A549 (cell line): ENCODE data around the gene MTMR6. TPM values are rescaled to one million over a fixed set of nuclear protein-coding genes. Genes with fewer than 3 reads are reported as not detected.
A peak's percentile ranks its signal among the peaks of the same experiment; 100 is the strongest.

ENCODE experiments used
- ATAC-seq, 2 experiments: fragments of 200-7000 bp in 1 of 2; fragments of >200 bp in 1 of 2; cut with Nextera tagmentation in 1 of 2; cut with Tn5 transposase in 1 of 2; 3 replicates each; pipeline versions ENCODE4 v1.8.0 to v1.9.1; 2018 to 2020; ENCODE audit warnings: mild to moderate bottlenecking in 1 of 2, moderate library complexity in 1 of 2
- CTCF ChIA-PET: fragments of 300-600 bp; sonication (Branson Sonifier 250); formaldehyde crosslinking; extraction: SDS; loops from one replicate; lab custom pipeline; 2021; ENCODE audit warnings: antibody characterized with exemption, inconsistent platforms; lab: Yijun Ruan, JAX
- POLR2A ChIA-PET: fragments of 350-600 bp; formaldehyde crosslinking; extraction: SDS; loops from one replicate; lab custom pipeline; 2021; ENCODE audit warnings: antibody characterized with exemption, inconsistent platforms; lab: Yijun Ruan, JAX
- DNase-seq, 2 experiments: peaks; one replicate each; pipeline versions ENCODE4 v3.0.0 to v3.0.0-alpha.2; 2011 to 2016; ENCODE audit warnings: low read depth in 1 of 2, low spot score in 1 of 2
- FAIRE-seq: peaks from 2 replicates; lab custom pipeline; 2011; peaks lifted over from hg19 to GRCh38; lab: Jason Lieb, UNC
- H3K27ac ChIP-seq, 2 experiments: fragments of >200 bp; sonication (Bioruptor Twin); formaldehyde crosslinking; 3 replicates each; pipeline ENCODE4 v1.5.1; 2016 to 2017
- H3K4me1 ChIP-seq: fragments of >200 bp; sonication (Bioruptor Twin); formaldehyde crosslinking; 3 replicates; pipeline ENCODE4 v1.6.1; 2016
- H3K4me2 ChIP-seq: fragments of >200 bp; sonication (Bioruptor Twin); formaldehyde crosslinking; 3 replicates; pipeline ENCODE4 v1.6.1; 2016
- H3K4me3 ChIP-seq: fragments of >200 bp; sonication (Bioruptor Twin); formaldehyde crosslinking; 3 replicates; pipeline ENCODE4 v1.5.1; 2016
- H3K9me3 ChIP-seq: fragments of >200 bp; sonication (Bioruptor Twin); formaldehyde crosslinking; 3 replicates; pipeline ENCODE4 v1.6.1; 2016
- CBX2 ChIP-seq: fragments of 200-600 bp; sonication (generic); IDR thresholded peaks from 2 replicates; pipeline ENCODE4 v1.6.1; 2016; ENCODE audit warnings: low read depth, mild to moderate bottlenecking, borderline replicate concordance
- CEBPB ChIP-seq, 2 experiments: fragments of >200 bp in 1 of 2; sonication (Bioruptor Twin) in 1 of 2; formaldehyde crosslinking in 1 of 2; IDR thresholded peaks; 2 replicates each; pipeline ENCODE4 v1.6.1; 2012 to 2016
- CHD4 ChIP-seq: fragments of 200-600 bp; sonication (generic); IDR thresholded peaks from 2 replicates; pipeline ENCODE4 v1.6.1; 2016; ENCODE audit warnings: antibody characterized with exemption, mild to moderate bottlenecking, borderline replicate concordance
- EHF ChIP-seq: fragments of 250-450 bp; sonication (Bioruptor Pico); IDR thresholded peaks from 2 replicates; pipeline ENCODE4 v1.5.0; 2020; ENCODE audit warnings: mild to moderate bottlenecking
- EP300 ChIP-seq, 2 experiments: fragments of >200 bp; sonication (Bioruptor Twin); formaldehyde crosslinking; IDR thresholded peaks; 2 replicates in 1 of 2; 3 replicates in 1 of 2; pipeline ENCODE4 v1.6.1; 2016 to 2017
- FOXS1 ChIP-seq: fragments of 250-450 bp; sonication (Bioruptor Pico); IDR thresholded peaks from 2 replicates; pipeline ENCODE4 v1.5.0; 2020; ENCODE audit warnings: mild to moderate bottlenecking, moderate library complexity
- HOXA7 ChIP-seq: fragments of 250-450 bp; sonication (Bioruptor Pico); IDR thresholded peaks from 2 replicates; pipeline ENCODE4 v1.5.0; 2020; ENCODE audit warnings: mild to moderate bottlenecking, moderate library complexity
- KDM5A ChIP-seq: fragments of 200-600 bp; sonication (generic); IDR thresholded peaks from 2 replicates; pipeline ENCODE4 v1.6.1; 2016; ENCODE audit warnings: antibody characterized with exemption, mild to moderate bottlenecking
- MAFK ChIP-seq: fragments of 450-650 bp; IDR thresholded peaks from 2 replicates; pipeline ENCODE4 v1.6.1; 2014; ENCODE audit not compliant: partially characterized antibody
- MAZ ChIP-seq: fragments of 150-350 bp; IDR thresholded peaks from 2 replicates; pipeline ENCODE4 v1.6.1; 2014; ENCODE audit warnings: antibody characterized with exemption, low read depth, low read length, borderline replicate concordance
- RAD21 ChIP-seq, 2 experiments: fragments of >200 bp in 1 of 2; sonication (Bioruptor Twin) in 1 of 2; formaldehyde crosslinking in 1 of 2; IDR thresholded peaks in 1 of 2; conservative IDR thresholded peaks in 1 of 2; 2 replicates in 1 of 2; 3 replicates in 1 of 2; pipeline ENCODE4 v1.6.1; 2012 to 2018; ENCODE audit warnings: inconsistent platforms in 1 of 2
- RCOR1 ChIP-seq: fragments of 150-350 bp; IDR thresholded peaks from 2 replicates; pipeline ENCODE4 v1.6.1; 2014; ENCODE audit warnings: antibody characterized with exemption, low read length, low read depth
- RFX5 ChIP-seq: fragments of 450-650 bp; IDR thresholded peaks from 2 replicates; pipeline ENCODE4 v1.7.1; 2014; ENCODE audit warnings: antibody characterized with exemption, mild to moderate bottlenecking, moderate library complexity
- SREBF2 ChIP-seq: fragments of 450-650 bp; IDR thresholded peaks from 2 replicates; pipeline ENCODE4 v1.6.1; 2014; ENCODE audit warnings: mild to moderate bottlenecking, moderate library complexity
- WGBS: methylation state at CpG from one replicate; pipeline ENCODE4 v1.1.6; 2017; ENCODE audit errors: missing lambda C conversion rate; 5-methylcytosine and 5-hydroxymethylcytosine counted together
- polyA plus RNA-seq, 4 experiments: library from polyadenylated mRNA; depleted of rRNA in 3 of 4; stranded (reverse); fragments of >200 nt; fragmentation: RNase III in 1 of 4; extraction: RNeasy Plus Mini Kit Qiagen cat#74134 plus additional on column Dnase treatment in 1 of 4; gene quantifications; 2 replicates in 3 of 4; 3 replicates in 1 of 4; pipeline ENCODE4 v1.2.3, GENCODE V29; 2011 to 2017
- TF ChIP-seq, protein P1 (sequence below): IDR thresholded peaks from 2 replicates; pipeline ENCODE4 v1.6.1; 2012
- TF ChIP-seq, protein P2 (sequence below): IDR thresholded peaks from 2 replicates; pipeline ENCODE4 v1.6.1; 2012

MTMR6 gene
- polyA plus RNA-seq, 2 of the 4 experiments (the other 2 are of a cell fraction): 8.8 to 22.4 TPM

DNA sequence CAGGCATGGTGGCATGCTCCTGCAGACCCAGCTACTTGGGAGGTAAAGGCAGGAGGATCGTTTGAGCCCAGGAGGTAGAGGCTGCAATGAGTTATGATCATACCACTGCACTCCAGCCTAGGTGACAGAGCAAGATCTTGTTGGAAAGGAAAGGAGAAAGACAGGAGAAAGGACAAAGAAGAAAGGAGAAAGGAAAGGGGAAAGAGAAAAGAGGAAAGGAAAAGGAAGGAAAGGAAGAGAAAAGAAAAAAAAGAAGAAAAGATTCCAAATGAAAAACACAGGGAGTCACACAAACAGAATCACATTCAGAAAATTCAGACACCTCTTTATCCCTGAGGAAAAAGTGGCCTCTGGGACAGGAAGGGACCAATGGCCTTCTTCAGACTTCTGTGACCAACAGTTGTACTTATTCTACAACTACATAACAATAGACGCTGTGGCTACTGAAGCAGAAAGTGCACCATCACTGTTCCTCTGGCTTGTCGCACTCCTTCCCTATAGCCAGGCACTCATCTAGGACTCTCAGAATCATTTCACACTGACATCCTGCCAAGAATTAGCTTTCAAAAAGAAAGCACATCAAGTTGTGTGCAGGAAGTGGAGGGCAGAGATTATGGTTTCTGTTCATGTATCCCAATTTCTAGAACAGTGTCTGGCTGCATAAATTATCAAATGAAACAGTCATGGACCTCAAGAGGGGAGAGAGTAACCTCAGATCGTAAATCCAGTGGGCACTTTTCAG lies 5.9 kb downstream of the MTMR6 start:
- TF ChIP-seq EHF (CRISPR knock-in tag) (no peak), RAD21 (conservative IDR thresholded peaks at IDR 0.05 in 1 of 2, IDR thresholded peaks at IDR 0.05 in 1 of 2) (no peak)
- TF ChIP-seq, protein P1, sequence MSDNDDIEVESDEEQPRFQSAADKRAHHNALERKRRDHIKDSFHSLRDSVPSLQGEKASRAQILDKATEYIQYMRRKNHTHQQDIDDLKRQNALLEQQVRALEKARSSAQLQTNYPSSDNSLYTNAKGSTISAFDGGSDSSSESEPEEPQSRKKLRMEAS: no peak
- TF ChIP-seq, protein P2, sequence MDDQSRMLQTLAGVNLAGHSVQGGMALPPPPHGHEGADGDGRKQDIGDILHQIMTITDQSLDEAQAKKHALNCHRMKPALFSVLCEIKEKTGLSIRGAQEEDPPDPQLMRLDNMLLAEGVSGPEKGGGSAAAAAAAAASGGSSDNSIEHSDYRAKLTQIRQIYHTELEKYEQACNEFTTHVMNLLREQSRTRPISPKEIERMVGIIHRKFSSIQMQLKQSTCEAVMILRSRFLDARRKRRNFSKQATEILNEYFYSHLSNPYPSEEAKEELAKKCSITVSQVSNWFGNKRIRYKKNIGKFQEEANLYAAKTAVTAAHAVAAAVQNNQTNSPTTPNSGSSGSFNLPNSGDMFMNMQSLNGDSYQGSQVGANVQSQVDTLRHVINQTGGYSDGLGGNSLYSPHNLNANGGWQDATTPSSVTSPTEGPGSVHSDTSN: no peak
- ATAC-seq (no peak), DNase-seq (no peak), FAIRE-seq (no peak)
- 60% methylated on average over 4 of the region's 4 CpGs for WGBS
- CTCF ChIA-PET: interaction anchor here (0.7 kb wide), 1 partner anchor 82 kb away, joined by 3 read pairs; no protein-coding TSS in a partner anchor
- Histone ChIP-seq H3K4me1 (peaks cover 10% of the 10 kb centered on the region; the same call in 1 of the 3 replicates), H3K4me2 (no peak overlapping the region), H3K9me3 (no peaks in the 10 kb centered on the region), H3K4me3 (no peak overlapping the region), H3K27ac (no peak overlapping the region)
- POLR2A ChIA-PET: no interaction called here

DNA sequence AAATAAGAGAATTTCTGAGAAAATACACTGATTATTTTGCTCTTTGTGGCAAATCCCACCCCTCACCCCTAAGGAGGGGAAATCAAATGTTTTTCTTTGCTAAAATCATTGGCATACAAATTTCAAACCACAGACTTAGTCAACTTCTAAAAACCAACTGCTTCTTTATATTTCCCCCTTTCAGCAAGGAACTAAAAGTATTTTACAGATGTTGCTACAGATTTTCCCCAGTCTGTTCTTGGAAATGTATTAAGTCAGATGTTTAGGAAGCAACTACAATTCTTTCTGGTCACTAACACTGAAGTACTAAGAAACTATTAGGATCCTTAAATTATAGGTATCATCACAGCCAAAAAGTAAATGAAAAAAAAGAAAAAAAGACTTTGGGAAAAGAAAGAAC lies 6.9 kb downstream of the MTMR6 start:
- ChIA-PET CTCF (no interaction called here), POLR2A (no interaction called here)
- H3K4me2 ChIP-seq: no peak overlapping the region
- H3K4me3 ChIP-seq: no peak overlapping the region
- no peak overlapping the region for H3K27ac ChIP-seq
- ATAC-seq: no peak
- DNase-seq: no peak
- TF ChIP-seq RFX5: no peak
- peaks cover 2% of the 10 kb centered on the region; the same call in 1 of the 3 replicates for H3K4me1 ChIP-seq
- H3K9me3 ChIP-seq: no peaks in the 10 kb centered on the region
- FAIRE-seq: no peak

DNA sequence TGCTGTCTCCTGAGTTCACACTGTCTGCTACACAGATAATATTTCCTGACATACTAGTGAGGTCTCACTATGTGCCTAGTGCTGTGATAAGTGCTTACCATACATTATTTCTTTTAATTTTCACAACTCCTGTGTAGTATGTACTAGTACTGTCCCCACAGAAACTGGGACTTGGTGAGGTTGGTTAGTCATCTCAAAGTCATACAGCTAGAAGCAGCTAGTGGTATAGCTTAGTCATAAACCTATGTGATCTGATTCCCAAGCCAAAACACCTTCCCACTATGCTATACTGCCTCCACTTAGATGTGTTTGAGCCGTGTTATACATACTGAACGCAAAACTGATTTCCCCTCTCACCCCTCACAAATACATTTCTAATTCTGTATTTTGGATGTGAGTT lies 10.5 kb downstream of the MTMR6 start:
- Histone ChIP-seq H3K9me3 (no peaks in the 10 kb centered on the region), H3K4me2 (no peak overlapping the region), H3K27ac (no peak overlapping the region), H3K4me3 (no peak overlapping the region), H3K4me1 (no peaks in the 10 kb centered on the region)
- TF ChIP-seq RCOR1 (no peak), KDM5A (no peak), MAFK (no peak), FOXS1 (CRISPR knock-in tag) (no peak), HOXA7 (CRISPR knock-in tag) (no peak), EP300 (IDR thresholded peaks at IDR 0.05) (no peak), MAZ (no peak), CEBPB (IDR thresholded peaks at IDR 0.05) (no peak), SREBF2 (no peak)
- 100% methylated on average over 2 of the region's 2 CpGs for WGBS
- ATAC-seq (no peak), FAIRE-seq (no peak), DNase-seq (no peak)
- CTCF ChIA-PET: interaction anchor here (2.2 kb wide), 1 partner anchor 11 kb away, joined by 7 read pairs; the partner anchor contains the start of gene MTMR6
- POLR2A ChIA-PET: no interaction called here

DNA sequence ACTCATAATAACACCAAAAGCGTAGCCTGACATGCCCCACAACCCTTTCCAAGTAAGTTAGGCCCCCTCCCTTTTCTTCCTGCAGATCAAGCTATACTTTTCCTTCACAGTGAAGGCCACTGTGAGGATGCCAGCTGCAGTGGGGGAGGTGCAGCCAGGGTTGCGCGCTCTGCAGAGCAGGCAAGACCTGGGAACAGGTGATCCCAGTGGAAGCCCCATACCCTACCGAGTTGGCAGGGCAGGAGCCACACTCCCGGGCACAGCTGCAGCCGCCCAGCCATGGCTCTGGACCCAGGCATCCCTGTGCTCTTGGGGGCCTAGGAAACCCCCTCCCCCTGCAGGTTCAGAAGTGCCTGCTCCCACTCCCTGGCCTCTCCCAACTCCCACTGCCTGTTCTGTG lies 18.7 kb downstream of the MTMR6 start:
- no peak overlapping the region for H3K4me2 ChIP-seq
- no peak overlapping the region for H3K27ac ChIP-seq
- 91% methylated on average over 3 of the region's 6 CpGs for WGBS
- ChIA-PET POLR2A (no interaction called here), CTCF (interaction anchor here (0.7 kb wide), 1 partner anchor 15 kb away, joined by 3 read pairs; no protein-coding TSS in a partner anchor)
- H3K4me1 ChIP-seq: no peaks in the 10 kb centered on the region
- no peak for FAIRE-seq
- ATAC-seq: no peak
- no peak overlapping the region for H3K4me3 ChIP-seq
- no peak for DNase-seq
- TF ChIP-seq CBX2: no peak
- no peaks in the 10 kb centered on the region for H3K9me3 ChIP-seq

DNA sequence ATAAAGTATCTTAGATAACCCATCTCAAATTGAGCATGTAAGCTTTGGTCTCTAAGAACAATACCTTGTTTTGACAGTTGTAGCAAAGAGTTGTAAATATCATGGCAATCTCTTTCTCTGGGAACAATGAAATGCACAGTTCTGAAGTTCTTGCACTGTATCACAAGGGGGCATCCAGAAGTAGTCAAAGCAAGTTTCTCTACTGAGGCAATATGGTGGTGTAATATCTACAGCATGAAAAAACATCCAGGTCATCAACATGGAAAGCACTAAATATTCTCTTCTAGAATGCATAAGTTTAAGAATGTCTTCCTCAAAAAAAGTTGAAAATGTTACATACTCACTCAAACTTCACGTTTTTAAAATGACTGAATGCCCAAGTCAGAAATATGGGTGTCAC lies 19.6 kb downstream of the MTMR6 start:
- TF ChIP-seq RAD21 (conservative IDR thresholded peaks at IDR 0.05 in 1 of 2, IDR thresholded peaks at IDR 0.05 in 1 of 2) (0 out of 5 replicates have a peak, but pooled peaks of 1 of the 2 experiments have one; percentile 8), CHD4 (no peak)
- TF ChIP-seq, protein P1: no peak
- no peak overlapping the region for H3K27ac ChIP-seq
- DNase-seq (peak in 1 of 2 experiments; percentile 10), ATAC-seq (0 out of 6 replicates have a peak, but pooled peaks of 1 of the 2 experiments have one; percentile 43), FAIRE-seq (no peak)
- 91% methylated on average over 1 of the region's 1 CpG for WGBS
- H3K9me3 ChIP-seq: no peaks in the 10 kb centered on the region
- CTCF ChIA-PET: no interaction called here
- H3K4me1 ChIP-seq: no peaks in the 10 kb centered on the region
- POLR2A ChIA-PET: no interaction called here
- H3K4me2 ChIP-seq: no peak overlapping the region
- no peak overlapping the region for H3K4me3 ChIP-seq
